Dermis microvascular lymphatic vessel endothelial cell (primary cell): ENCODE data around the gene DZIP1. TPM values are rescaled to one million over a fixed set of nuclear protein-coding genes. Genes with fewer than 3 reads are reported as not detected.

ENCODE experiments used
- DNase-seq, 2 donors: peaks; one replicate each; pipeline versions ENCODE4 v3.0.0 to v3.0.0-alpha.2; 2010; ENCODE audit warnings: low read depth in 2 of 2
- total RNA-seq: library from RNA; depleted of rRNA; stranded (reverse); fragments of >200 nt; gene quantifications from 2 replicates; pipeline ENCODE4 v1.2.1, GENCODE V29; 2014

The DZIP1 gene
- total RNA-seq, 1 donor from 2014 or later = 0.90 TPM

DNA sequence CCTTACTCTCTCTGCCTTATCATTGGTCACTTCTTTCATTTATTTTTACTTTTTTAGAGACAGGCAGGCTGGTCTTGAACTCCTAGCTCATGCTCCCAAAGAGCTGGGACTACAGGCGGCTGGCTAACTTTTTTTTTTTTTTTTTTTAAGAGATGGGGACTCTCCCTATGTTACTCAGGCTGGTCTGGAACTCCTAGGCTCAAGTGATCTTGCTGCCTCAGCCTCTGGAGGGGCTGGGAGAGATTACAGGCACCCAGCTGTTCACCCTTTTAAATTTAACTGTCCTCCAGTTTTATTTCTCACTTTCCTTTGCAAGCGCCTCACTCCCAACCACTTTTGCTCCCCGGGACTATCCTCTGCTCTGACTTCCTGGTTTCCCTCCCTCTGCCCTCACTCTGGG is 97.6 kb downstream of the DZIP1 start:
- DNase-seq = no peak

GRCh38 chr13:95544293-95544692 is 100.2 kb downstream of the DZIP1 start:
- DNase-seq = no peak

GRCh38 chr13:95541911-95542474 is 102.5 kb downstream of the DZIP1 start:
- no peak for DNase-seq

- DNase-seq = peak in 1 of 2 donors; percentile 36
These were observed 103.2 kb downstream of the DZIP1 start for GRCh38 chr13:95541308-95541707.

DNA sequence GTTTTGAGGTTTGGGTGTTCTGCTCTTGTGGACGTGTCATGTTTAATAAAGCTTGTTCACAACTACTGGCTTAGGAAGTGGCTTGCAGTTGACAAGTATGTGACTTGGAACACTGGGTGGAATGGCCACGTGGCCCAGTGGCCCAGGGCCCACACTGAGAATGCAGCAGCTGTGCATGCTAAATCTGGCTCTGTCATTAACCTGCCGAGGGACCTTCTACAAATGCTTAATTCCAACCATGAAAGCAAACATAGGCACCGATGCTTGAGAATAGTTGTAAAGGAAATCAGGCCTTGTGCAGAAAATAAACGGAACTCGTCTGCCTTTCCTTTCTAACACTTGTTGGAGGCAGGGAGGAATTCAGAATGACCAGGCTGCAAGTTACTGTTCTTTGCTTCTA is 103.6 kb downstream of the DZIP1 start:
- DNase-seq = peak in 1 of 2 donors; percentile 38

DNA sequence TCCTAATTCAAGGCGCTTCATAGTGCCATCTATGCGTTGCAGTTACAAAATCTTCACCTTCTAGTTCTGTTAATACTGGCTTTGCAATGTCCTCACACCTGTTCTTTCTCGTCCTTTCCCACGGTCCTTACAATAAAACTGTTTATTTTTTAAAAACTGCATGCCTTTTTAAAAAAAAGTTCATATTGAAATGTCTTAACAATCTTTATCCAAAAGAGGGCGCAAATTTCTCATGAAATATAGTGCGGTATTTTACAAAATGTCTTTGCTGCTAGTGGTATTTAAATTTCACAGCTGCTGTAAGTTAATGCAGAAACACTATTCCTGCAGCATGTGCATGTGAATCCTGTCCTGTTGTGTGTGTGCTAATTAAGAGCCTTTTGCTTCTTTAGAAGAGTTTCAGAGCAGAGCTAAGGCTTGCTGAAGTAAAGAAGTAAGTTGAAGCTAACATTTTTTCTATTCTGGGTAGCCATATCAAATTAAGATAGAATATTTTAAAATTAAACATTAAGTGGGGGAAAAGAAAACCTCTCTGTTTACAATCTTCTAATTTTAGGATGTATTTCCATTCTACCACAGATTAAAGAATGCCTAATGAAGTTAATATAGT is 107.8 kb downstream of the DZIP1 start:
- peak; percentile 14 to 48 for DNase-seq

- peak in 1 of 2 donors; percentile 94 for DNase-seq
These were observed 109.3 kb downstream of the DZIP1 start for GRCh38 chr13:95535243-95535642.

- DNase-seq = peak in 1 of 2 donors; percentile 54
These were observed 110.9 kb downstream of the DZIP1 start for GRCh38 chr13:95533545-95534160.

- peak; percentile 22 to 88 for DNase-seq
These were observed 114.3 kb downstream of the DZIP1 start for GRCh38 chr13:95530178-95530577.

Other genes starting within 250 kb of the DZIP1 start
- gene CLDN10, start 92.0 kb downstream of the DZIP1 start, total RNA-seq = 0.13 and 1.4 TPM in 2 replicates
- gene DNAJC3, start 32.4 kb upstream of the DZIP1 start, total RNA-seq = 51.5 and 66.8 TPM in 2 replicates